ENCODE data around the gene MPND. TPM values are rescaled to one million over a fixed set of nuclear protein-coding genes. Genes with fewer than 3 reads are reported as not detected.

Gene MPND
- total RNA-seq, 4 donors from 2014 or later, result 5.3 to 9.2 (median 7.6) TPM

DNA sequence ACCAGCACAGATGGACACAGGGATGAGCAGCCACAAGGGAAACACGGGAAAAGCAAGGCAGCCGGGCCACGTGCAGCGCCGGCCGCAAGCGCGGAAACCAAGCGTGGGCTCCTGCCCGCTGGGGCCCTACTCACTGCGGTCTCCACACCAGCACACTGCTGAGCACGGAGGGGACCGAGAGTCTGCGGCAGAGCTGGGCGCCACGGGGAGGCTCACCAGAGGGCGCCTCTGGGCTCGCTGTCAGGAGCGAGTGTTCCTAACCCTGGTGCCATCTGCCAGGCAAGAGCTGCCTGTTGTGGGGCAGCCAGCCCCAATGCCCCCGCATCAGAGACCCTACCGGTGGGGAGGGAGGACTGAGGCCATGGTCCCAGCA, 26.5 kb downstream of the MPND start:
- peaks cover 74 to 81% (median 77%) of the 10 kb centered on the region in 4 donors for H3K4me1 ChIP-seq
- peaks cover 12 to 32% (median 23%) of the 10 kb centered on the region in 4 donors for H3K36me3 ChIP-seq
- intact Hi-C loops (cut with DNase I), result loop anchor here (1.0 kb wide), 1 partner anchor 25 kb away; no protein-coding TSS in a partner anchor
- TF ChIP-seq, protein P1, sequence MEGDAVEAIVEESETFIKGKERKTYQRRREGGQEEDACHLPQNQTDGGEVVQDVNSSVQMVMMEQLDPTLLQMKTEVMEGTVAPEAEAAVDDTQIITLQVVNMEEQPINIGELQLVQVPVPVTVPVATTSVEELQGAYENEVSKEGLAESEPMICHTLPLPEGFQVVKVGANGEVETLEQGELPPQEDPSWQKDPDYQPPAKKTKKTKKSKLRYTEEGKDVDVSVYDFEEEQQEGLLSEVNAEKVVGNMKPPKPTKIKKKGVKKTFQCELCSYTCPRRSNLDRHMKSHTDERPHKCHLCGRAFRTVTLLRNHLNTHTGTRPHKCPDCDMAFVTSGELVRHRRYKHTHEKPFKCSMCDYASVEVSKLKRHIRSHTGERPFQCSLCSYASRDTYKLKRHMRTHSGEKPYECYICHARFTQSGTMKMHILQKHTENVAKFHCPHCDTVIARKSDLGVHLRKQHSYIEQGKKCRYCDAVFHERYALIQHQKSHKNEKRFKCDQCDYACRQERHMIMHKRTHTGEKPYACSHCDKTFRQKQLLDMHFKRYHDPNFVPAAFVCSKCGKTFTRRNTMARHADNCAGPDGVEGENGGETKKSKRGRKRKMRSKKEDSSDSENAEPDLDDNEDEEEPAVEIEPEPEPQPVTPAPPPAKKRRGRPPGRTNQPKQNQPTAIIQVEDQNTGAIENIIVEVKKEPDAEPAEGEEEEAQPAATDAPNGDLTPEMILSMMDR (IDR thresholded peaks at IDR 0.05), result peak; percentile 53 to 68 (median 62)
- TF ChIP-seq POLR2A (IDR thresholded peaks at IDR 0.05; ENCODE audit: low read depth) (no peak), EP300 (IDR thresholded peaks at IDR 0.05) (no peak), POLR2AphosphoS5 (IDR thresholded peaks at IDR 0.05) (peak in 1 of 2 donors; percentile 53)
- peak overlapping the region; percentile 54 to 88 (median 76) for H3K27ac ChIP-seq (replicated peaks in 1 of 4)
- WGBS, result 34% methylated on average over 7 of the region's 21 CpGs
- H3K27me3 ChIP-seq, result no peaks in the 10 kb centered on the region
- H3K4me3 ChIP-seq, result peak overlapping the region; percentile 12 to 45 (median 28)
- DNase-seq (ENCODE audit: extremely low spot score), result no peak
- H3K9me3 ChIP-seq, result no peaks in the 10 kb centered on the region

DNA sequence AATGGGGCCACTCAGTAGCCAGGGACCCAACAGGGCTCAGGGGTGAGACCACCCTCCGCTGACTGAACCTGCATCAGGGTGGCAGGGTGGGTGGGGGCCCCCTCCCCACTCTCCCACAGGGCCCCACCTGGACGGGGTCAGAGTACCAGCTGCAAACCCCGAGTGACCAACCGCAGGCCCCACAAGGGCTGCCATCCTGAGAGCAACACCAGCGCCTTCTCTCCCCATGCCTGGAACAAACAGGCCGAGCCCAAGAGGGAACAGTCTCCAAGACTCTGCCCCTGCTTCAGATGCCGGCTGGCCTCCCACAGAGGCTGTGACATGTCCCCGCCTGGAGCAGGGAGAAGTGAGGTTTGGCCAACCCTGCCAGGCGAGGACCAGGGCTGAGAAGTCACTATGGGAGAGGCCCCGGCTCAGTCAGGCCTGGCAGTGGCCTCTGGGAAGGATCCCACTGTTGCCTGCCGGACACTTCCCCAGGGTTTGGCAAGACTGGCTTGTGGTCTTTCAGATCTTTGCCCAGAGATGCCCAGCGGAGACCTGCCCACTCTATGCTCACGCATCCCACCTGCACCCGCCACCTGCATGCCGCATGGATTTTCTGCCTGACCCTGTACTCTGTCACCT, 27.2 kb downstream of the MPND start:
- DNase-seq (ENCODE audit: extremely low spot score), result no peak
- peak overlapping the region; percentile 54 to 91 (median 83) for H3K27ac ChIP-seq (replicated peaks in 1 of 4)

DNA sequence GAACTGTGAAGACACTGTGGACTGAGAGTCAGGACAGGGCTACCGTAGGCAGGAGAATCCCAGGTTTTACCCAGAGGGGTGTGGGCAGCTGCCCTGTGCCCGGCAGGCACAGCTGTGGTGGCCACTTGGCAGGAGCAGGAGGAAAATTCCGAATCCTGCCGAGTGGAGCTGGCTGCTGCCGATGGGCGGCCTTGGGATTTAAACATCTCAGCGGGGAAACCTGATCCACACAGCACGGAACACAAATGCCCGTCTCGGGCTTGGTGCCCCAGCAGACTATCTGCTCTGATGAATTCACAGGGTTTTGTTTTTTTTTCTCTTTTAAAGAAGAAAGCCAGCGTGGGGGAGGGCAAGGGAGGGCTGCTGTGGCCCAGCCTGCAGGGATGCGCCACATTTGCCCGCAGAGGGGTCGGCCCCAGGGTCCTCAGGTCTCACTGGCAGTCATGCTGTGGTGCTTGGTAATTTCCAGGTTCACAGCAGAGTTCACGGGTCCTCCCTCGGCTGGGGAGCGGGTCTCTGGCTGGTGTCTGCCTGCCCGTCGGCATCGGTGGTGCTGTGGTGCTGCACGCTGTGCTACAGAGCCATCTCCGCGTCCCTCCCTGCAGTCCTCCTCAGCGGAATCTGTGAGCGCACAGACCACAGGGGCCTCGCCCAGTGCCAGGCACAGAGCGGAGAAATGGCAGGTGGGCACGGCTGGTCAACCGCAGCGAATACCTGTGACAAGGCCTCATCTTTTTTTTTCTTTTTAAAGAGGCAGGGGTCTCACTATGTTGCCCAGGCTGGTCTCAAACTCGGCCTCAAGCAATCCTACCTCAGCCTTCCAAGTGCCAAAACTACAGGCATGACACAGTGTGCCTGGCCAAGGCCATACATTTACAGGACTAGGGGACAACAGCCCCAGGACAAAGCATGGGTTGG, 28.1 kb downstream of the MPND start:
- no peak for TF ChIP-seq EP300 (IDR thresholded peaks at IDR 0.05)
- TF ChIP-seq POLR2AphosphoS5 (IDR thresholded peaks at IDR 0.05), result no peak
- no peak for TF ChIP-seq POLR2A (IDR thresholded peaks at IDR 0.05; ENCODE audit: low read depth)
- TF ChIP-seq, protein P1 (IDR thresholded peaks at IDR 0.05), result no peak
- WGBS, result 76% methylated on average over 26 of the region's 31 CpGs
- Histone ChIP-seq H3K27me3 (no peaks in the 10 kb centered on the region), H3K4me3 (no peak overlapping the region), H3K27ac (replicated peaks in 1 of 4) (peak overlapping the region; percentile 54 to 91 (median 83)), H3K9me3 (no peaks in the 10 kb centered on the region), H3K36me3 (peaks cover 0 to 16% (median 7%) of the 10 kb centered on the region in 4 donors), H3K4me1 (peaks cover 90 to 97% (median 93%) of the 10 kb centered on the region in 4 donors)
- DNase-seq (ENCODE audit: extremely low spot score), result no peak
- intact Hi-C loops (cut with DNase I), result no loop called here

More for the DNA sequence above, 27.2 kb downstream of the MPND start:
- Histone ChIP-seq H3K9me3 (no peaks in the 10 kb centered on the region), H3K4me1 (peaks cover 80 to 88% (median 83%) of the 10 kb centered on the region in 4 donors), H3K36me3 (peaks cover 8 to 26% (median 16%) of the 10 kb centered on the region in 4 donors), H3K27me3 (no peaks in the 10 kb centered on the region), H3K4me3 (peak overlapping the region in 1 of 4 donors; percentile 26)
- WGBS, result 86% methylated on average over 8 of the region's 15 CpGs
- TF ChIP-seq POLR2A (IDR thresholded peaks at IDR 0.05; ENCODE audit: low read depth), result no peak
- TF ChIP-seq, protein P1 (IDR thresholded peaks at IDR 0.05), result no peak
- no peak for TF ChIP-seq POLR2AphosphoS5 (IDR thresholded peaks at IDR 0.05)
- TF ChIP-seq EP300 (IDR thresholded peaks at IDR 0.05), result no peak
- intact Hi-C loops (cut with DNase I), result loop anchor here (1.0 kb wide), 1 partner anchor 25 kb away; no protein-coding TSS in a partner anchor

DNA sequence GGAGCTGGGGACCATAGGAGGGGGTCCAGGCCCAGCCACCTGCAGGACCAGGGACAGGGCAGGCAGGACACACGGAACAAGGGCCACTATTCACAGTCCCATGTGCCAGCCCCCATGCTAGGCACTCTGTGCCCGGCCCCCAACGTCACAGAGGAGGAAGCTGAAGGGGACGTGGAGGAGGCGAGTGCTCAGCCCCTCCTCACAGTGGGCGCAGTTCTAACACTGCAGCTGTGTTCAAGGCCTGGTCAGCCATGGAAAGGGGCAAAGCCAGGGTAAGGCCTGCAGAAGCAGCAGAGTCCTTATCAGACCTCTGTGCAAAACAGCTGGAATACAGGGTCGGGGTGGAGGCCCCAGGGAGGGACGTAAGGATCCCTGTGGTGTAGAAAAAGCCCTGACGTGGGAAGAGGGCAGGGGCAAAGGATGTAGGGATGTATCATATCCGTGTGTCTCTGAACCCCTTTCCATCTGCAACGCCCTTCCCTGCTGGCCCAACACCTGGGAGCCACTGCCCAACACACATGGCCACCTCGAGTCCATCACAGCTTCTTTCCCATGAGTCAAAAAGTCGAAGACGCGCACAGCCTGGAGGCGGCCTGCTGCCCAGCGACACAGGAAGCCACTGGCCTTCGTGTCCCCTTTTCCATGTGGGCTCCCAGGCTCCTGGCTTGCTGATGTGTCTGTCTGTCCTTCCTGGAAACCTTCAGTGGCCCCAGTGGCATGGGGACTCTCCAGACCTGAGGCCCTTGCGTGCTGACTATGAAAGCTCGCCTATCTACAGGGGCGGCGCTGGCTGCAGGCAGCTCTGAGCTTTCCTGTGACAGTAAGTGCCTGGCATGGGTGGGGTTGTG, 29.0 kb downstream of the MPND start:
- no peak for DNase-seq (ENCODE audit: extremely low spot score)
- Histone ChIP-seq H3K4me3 (no peak overlapping the region), H3K27me3 (no peaks in the 10 kb centered on the region), H3K4me1 (peaks cover 99 to 100% (median 100%) of the 10 kb centered on the region in 4 donors), H3K27ac (replicated peaks in 1 of 4) (peak overlapping the region; percentile 78 to 91 (median 86)), H3K9me3 (no peaks in the 10 kb centered on the region), H3K36me3 (peaks cover 0 to 12% (median 0%) of the 10 kb centered on the region in 4 donors)
- 85% methylated on average over 15 of the region's 22 CpGs for WGBS
- TF ChIP-seq POLR2A (IDR thresholded peaks at IDR 0.05; ENCODE audit: low read depth) (no peak), EP300 (IDR thresholded peaks at IDR 0.05) (no peak), POLR2AphosphoS5 (IDR thresholded peaks at IDR 0.05) (no peak)
- TF ChIP-seq, protein P1 (IDR thresholded peaks at IDR 0.05), result no peak
- intact Hi-C loops (cut with DNase I), result no loop called here

Data from esophagus muscularis mucosa (tissue), 4 donors.